Measurements from ENCODE around the gene OR6K2.
"Not testable (repeated sequence)": the region's sequence is repeated elsewhere in the genome, so short reads cannot be mapped to it uniquely, and the experiment has no call there.

The OR6K2 gene

DNA sequence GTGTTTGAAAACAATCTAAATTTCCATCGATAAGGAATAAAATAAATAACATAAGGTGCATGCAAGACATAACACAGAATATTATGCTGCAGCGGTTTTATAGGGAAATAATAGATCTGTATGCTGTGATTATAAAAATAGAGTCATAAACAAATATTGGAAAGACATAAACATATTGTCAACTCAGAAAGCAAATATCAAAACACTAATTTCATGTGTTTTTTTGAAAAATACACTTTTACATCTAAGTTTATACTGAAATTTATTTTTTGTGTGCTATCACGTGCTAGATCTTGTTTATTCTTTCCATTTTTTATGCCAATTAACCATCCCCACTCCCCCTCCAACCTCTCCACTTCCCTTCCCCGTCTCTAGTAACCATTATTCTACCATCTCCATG, 10.6 kb upstream of the OR6K2 start:
- Histone ChIP-seq H3K27ac (ENCODE audit: low read depth, low read length) (no peak overlapping the region), H3K4me3 (ENCODE audit: low read depth in 1 of 2, low read length in 2 of 2) (no peak overlapping the region), H3K9me3 (ENCODE audit: low read length) (no peaks in the 10 kb centered on the region), H3K27me3 (ENCODE audit: control insufficient read depth in 1 of 2, insufficient read depth in 2 of 2, low read length in 2 of 2) (no peaks in the 10 kb centered on the region), H3K36me3 (ENCODE audit: insufficient read depth, low read length) (no peaks in the 10 kb centered on the region), H3K9ac (ENCODE audit: low read length) (no peak overlapping the region), H3K4me1 (ENCODE audit: insufficient read depth, low read length) (no peaks in the 10 kb centered on the region)

DNA sequence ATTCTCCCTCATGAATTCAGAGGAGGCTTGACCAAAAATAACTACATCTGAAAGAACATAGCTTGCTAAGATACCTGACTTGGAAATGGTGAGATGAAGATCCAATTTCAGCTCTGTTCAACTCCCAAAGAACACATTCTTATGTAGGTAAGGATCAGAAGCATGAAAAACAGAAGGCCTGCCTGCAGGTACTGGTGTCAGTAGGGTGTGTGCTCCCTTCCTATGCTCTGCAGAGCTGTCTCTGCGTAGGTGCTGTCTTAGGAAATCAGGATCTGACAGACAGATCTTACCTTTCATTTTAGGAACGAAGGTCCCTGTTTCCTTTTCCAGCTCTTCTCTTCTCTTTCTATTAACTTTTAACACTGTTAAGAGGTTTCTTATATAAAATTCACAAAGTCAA, 5.6 kb upstream of the OR6K2 start:
- Histone ChIP-seq H3K4me3 (ENCODE audit: low read depth in 1 of 2, low read length in 2 of 2) (no peak overlapping the region), H3K27ac (ENCODE audit: low read depth, low read length) (no peak overlapping the region), H3K27me3 (ENCODE audit: control insufficient read depth in 1 of 2, insufficient read depth in 2 of 2, low read length in 2 of 2) (no peaks in the 10 kb centered on the region), H3K36me3 (ENCODE audit: insufficient read depth, low read length) (no peaks in the 10 kb centered on the region), H3K9ac (ENCODE audit: low read length) (no peak overlapping the region), H3K9me3 (ENCODE audit: low read length) (no peaks in the 10 kb centered on the region), H3K4me1 (ENCODE audit: insufficient read depth, low read length) (no peaks in the 10 kb centered on the region)

DNA sequence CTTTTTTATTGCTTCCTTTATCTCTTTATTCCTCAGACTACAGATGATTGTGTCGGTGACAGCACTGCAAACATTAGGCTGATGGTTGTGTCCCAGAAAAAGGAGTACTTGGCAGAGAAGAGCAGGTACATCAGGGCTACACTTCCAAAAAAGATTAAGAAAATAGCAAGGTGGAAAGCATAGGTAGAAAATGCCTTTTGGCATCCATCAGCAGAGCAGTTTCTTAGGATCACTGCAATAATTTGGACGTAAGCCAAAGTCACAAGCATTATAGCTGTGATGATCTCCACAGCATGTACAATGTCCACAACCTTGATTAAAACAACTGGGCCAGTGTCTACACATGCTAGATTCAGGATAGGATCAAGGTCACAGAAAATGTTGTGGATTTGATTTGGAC, 5.9 kb downstream of the OR6K2 start:
- Histone ChIP-seq H3K27me3 (ENCODE audit: control insufficient read depth in 1 of 2, insufficient read depth in 2 of 2, low read length in 2 of 2) (no peaks in the 10 kb centered on the region), H3K4me1 (ENCODE audit: insufficient read depth, low read length) (no peaks in the 10 kb centered on the region), H3K4me3 (ENCODE audit: low read depth in 1 of 2, low read length in 2 of 2) (no peak overlapping the region), H3K9me3 (ENCODE audit: low read length) (no peaks in the 10 kb centered on the region), H3K9ac (ENCODE audit: low read length) (no peak overlapping the region), H3K27ac (ENCODE audit: low read depth, low read length) (no peak overlapping the region), H3K36me3 (ENCODE audit: insufficient read depth, low read length) (no peaks in the 10 kb centered on the region)

DNA sequence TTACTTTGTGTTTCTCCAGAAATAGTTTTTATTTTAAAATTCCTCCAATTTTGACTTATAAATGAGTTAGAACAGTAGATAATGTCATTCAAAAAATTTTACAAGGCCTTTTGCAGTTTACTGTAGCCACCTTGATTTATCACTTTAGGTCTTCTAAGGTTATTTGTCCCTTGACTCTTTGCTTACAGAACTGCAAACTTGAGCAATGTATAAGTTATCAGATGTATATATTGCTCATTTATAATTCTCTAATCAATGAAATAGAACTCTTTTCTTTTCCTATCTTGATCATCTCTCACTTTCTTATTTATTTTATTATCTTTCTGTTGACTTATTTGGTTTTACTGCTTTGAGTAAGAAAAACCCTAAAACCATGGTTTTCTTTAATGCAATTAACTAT, 8.1 kb downstream of the OR6K2 start:
- Histone ChIP-seq H3K27ac (ENCODE audit: low read depth, low read length) (no peak overlapping the region), H3K36me3 (ENCODE audit: insufficient read depth, low read length) (no peaks in the 10 kb centered on the region), H3K4me1 (ENCODE audit: insufficient read depth, low read length) (no peaks in the 10 kb centered on the region), H3K9ac (ENCODE audit: low read length) (no peak overlapping the region), H3K27me3 (ENCODE audit: control insufficient read depth in 1 of 2, insufficient read depth in 2 of 2, low read length in 2 of 2) (no peaks in the 10 kb centered on the region), H3K9me3 (ENCODE audit: low read length) (no peaks in the 10 kb centered on the region), H3K4me3 (ENCODE audit: low read depth in 1 of 2, low read length in 2 of 2) (no peak overlapping the region)

DNA sequence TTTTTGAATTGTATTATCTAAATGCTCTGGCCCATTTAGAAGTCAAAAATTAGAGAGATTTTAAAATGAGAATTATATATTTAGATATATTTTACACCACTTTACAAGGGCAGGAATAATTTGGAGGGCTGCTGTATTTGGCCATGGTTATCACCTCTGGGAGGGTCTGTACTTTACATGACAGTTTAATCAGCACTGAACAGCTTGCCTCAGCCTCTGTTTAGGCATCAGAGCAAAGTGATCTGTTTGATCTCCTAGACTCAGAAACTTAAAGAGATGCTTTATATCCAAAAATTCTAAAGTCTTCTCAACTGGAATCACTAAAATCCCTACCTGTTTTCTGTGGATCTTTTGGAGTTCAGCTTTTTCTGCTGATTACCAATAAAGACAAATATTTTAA, 8.5 kb downstream of the OR6K2 start:
- Histone ChIP-seq H3K4me3 (ENCODE audit: low read depth in 1 of 2, low read length in 2 of 2) (no peak overlapping the region), H3K9me3 (ENCODE audit: low read length) (no peaks in the 10 kb centered on the region), H3K9ac (ENCODE audit: low read length) (no peak overlapping the region), H3K4me1 (ENCODE audit: insufficient read depth, low read length) (no peaks in the 10 kb centered on the region), H3K27ac (ENCODE audit: low read depth, low read length) (no peak overlapping the region), H3K27me3 (ENCODE audit: control insufficient read depth in 1 of 2, insufficient read depth in 2 of 2, low read length in 2 of 2) (no peaks in the 10 kb centered on the region), H3K36me3 (ENCODE audit: insufficient read depth, low read length) (no peaks in the 10 kb centered on the region)

DNA sequence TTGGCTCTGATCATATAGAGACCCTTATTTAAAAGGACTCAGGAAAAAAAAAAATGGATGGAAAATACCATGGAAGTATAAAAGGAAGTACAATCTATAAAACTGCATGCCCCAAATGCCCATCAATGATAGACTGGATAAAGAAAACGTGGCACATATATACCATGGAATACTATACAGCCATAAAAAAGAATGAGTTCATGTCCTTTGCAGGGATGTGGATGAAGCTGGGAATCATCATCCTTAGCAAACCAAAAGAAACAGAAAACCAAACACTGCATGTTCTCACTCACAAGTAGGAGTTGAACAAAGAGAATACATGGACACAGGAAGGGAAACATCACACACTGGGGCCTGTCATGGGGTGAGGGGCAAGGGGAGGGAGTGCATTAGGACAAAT, 9.3 kb downstream of the OR6K2 start:
- H3K27me3 ChIP-seq (ENCODE audit: control insufficient read depth in 1 of 2, insufficient read depth in 2 of 2, low read length in 2 of 2); H3K27ac ChIP-seq (ENCODE audit: low read depth, low read length); H3K4me3 ChIP-seq (ENCODE audit: low read depth in 1 of 2, low read length in 2 of 2): not testable (repeated sequence)

DNA sequence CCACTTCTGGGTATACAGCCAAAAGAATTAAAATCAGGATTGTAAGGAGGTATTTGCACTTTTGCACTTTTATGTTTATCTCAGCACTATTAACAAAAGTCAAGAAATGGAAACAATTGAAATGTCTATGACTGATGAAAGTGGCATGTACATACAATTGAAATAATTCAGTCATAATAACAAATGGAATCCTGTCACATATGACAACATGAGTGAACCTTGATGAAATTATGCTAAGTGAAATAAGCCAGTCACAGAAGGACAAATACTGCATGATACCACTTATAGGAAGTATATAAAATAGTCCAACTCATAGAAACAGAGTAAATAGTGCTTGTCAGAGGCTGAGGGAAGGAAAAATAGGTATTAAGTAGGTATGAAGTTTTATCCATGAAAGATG, 10.6 kb downstream of the OR6K2 start:
- H3K27me3 ChIP-seq (ENCODE audit: control insufficient read depth in 1 of 2, insufficient read depth in 2 of 2, low read length in 2 of 2): no peaks in the 10 kb centered on the region
- no peak overlapping the region for H3K9ac ChIP-seq (ENCODE audit: low read length)
- no peak overlapping the region for H3K27ac ChIP-seq (ENCODE audit: low read depth, low read length)
- H3K9me3 ChIP-seq (ENCODE audit: low read length): no peaks in the 10 kb centered on the region
- H3K36me3 ChIP-seq (ENCODE audit: insufficient read depth, low read length): no peaks in the 10 kb centered on the region
- no peak overlapping the region for H3K4me3 ChIP-seq (ENCODE audit: low read depth in 1 of 2, low read length in 2 of 2)
- H3K4me1 ChIP-seq (ENCODE audit: insufficient read depth, low read length): no peaks in the 10 kb centered on the region

More for the DNA sequence above, 9.3 kb downstream of the OR6K2 start:
- H3K4me1 ChIP-seq (ENCODE audit: insufficient read depth, low read length); H3K9ac ChIP-seq (ENCODE audit: low read length); H3K36me3 ChIP-seq (ENCODE audit: insufficient read depth, low read length); H3K9me3 ChIP-seq (ENCODE audit: low read length): not testable (repeated sequence)

DNA sequence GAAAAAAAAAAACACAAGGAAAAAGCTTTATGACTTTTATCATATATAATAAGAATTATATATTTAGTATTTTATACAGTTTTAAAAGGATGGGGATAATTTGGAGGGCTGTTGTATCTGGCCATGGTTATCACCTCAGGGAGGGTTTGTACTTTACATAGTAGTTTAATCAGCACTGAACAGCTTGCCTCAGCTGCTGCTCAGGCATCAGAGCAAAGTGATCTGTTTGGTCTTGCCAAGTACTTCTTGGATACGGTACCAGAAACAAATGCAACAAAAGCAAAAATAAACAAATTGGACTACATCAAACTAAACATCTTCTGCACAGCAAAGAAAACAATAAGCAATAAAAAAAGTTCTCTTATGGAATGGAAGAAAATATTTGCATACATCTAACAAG, 11.3 kb downstream of the OR6K2 start:
- H3K36me3 ChIP-seq (ENCODE audit: insufficient read depth, low read length): no peaks in the 10 kb centered on the region
- H3K27me3 ChIP-seq (ENCODE audit: control insufficient read depth in 1 of 2, insufficient read depth in 2 of 2, low read length in 2 of 2): no peaks in the 10 kb centered on the region

DNA sequence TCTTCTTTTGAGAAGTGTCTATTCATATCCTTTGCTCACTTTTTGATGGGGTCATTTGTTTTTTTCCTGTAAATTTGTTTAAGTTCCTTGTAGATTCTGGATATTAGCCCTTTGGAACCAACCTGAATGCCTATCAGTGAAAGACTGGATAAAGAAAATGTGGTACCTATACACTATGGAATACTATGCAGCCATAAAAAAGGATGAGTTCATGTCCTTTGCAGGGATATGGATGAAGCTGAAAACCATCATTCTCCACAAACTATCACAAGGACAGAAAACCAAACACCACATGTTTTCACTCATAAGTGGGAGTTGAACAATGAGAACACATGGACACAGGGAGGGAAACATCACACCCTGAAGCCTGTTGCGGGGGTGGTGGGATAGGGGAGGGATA, 12.1 kb downstream of the OR6K2 start:
- not testable (repeated sequence) for H3K9ac ChIP-seq (ENCODE audit: low read length); H3K27ac ChIP-seq (ENCODE audit: low read depth, low read length); H3K27me3 ChIP-seq (ENCODE audit: control insufficient read depth in 1 of 2, insufficient read depth in 2 of 2, low read length in 2 of 2); H3K4me1 ChIP-seq (ENCODE audit: insufficient read depth, low read length); H3K36me3 ChIP-seq (ENCODE audit: insufficient read depth, low read length); H3K9me3 ChIP-seq (ENCODE audit: low read length); H3K4me3 ChIP-seq (ENCODE audit: low read depth in 1 of 2, low read length in 2 of 2)

More for the DNA sequence above, 11.3 kb downstream of the OR6K2 start:
- Histone ChIP-seq H3K4me3 (ENCODE audit: low read depth in 1 of 2, low read length in 2 of 2) (no peak overlapping the region), H3K9me3 (ENCODE audit: low read length) (no peaks in the 10 kb centered on the region), H3K9ac (ENCODE audit: low read length) (no peak overlapping the region), H3K27ac (ENCODE audit: low read depth, low read length) (no peak overlapping the region), H3K4me1 (ENCODE audit: insufficient read depth, low read length) (no peaks in the 10 kb centered on the region)

DNA sequence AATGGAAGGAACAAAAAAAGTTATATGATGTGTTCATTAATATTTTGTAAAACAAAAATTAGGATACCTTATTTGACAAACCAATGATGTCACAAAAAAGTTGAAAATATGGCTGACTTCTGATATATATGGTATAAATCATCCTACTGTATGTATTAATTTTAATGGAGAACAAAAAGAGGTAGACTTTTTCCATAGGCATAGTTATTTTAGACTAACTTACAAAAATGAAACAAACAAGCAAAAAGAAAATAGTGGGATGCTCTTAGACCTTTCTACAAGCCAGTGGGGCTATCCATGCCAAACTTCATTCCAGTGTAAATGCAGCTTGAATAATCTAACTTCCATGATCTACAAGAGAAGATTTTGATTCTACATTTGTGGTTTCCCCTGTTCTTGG, 13.4 kb downstream of the OR6K2 start:
- H3K9ac ChIP-seq (ENCODE audit: low read length): no peak overlapping the region
- H3K27ac ChIP-seq (ENCODE audit: low read depth, low read length): no peak overlapping the region
- H3K9me3 ChIP-seq (ENCODE audit: low read length): no peaks in the 10 kb centered on the region
- no peaks in the 10 kb centered on the region for H3K27me3 ChIP-seq (ENCODE audit: control insufficient read depth in 1 of 2, insufficient read depth in 2 of 2, low read length in 2 of 2)
- H3K4me3 ChIP-seq (ENCODE audit: low read depth in 1 of 2, low read length in 2 of 2): no peak overlapping the region
- no peaks in the 10 kb centered on the region for H3K4me1 ChIP-seq (ENCODE audit: insufficient read depth, low read length)
- H3K36me3 ChIP-seq (ENCODE audit: insufficient read depth, low read length): no peaks in the 10 kb centered on the region

DNA sequence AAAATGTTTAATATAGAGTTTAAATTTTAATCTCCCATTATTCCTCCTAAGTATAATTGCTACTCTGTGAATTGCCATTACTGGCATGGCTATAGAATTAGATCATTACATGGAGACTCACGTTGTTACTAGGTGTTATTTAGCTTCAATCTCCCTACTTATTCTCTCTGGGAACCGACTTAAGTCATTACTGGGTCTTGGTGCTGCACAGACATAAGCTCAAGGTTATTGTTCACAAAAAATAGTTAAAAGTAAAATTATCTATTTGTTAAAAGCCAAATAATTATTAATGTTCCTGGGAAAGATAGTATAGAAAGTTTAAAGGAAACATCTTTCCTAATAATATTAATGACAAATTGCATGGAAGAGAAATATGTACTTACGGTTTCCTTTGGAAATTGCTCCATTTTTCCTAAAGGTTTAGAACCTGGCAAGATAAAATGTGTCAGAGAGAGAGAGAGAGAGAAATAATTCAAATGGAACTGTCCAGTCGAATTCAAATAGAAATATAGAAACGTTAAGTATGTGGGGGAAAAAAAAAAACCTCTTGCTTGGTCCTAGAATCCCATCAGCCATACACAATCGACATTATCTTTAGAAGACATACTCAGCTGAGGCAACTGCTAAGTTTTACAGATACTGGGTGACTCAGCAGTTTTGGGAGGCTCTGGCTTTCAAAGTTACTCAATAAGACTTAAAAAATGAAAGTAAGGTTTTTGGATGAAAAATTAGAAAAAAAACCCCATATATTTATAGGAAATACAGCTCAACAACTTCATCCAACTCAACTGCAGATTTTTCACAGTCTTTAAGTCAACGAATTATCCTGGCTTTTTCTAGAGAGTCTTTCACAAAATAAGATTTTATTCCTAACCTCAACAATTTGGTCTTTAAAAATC, 14.1 kb downstream of the OR6K2 start, which contains the start of gene SPTA1:
Gene SPTA1, minus strand, starts transcription at position 605 of the 899 bp plus-strand sequence. Its CDS starts 198 bp downstream, at position 407.
- no peaks in the 10 kb centered on the region for H3K9me3 ChIP-seq (ENCODE audit: low read length)
- H3K4me3 ChIP-seq (ENCODE audit: low read depth in 1 of 2, low read length in 2 of 2): no peak within 1 kb of the TSS
- no peak within 1 kb of the TSS for H3K27ac ChIP-seq (ENCODE audit: low read depth, low read length)
- no peaks in the 10 kb centered on the region for H3K27me3 ChIP-seq (ENCODE audit: control insufficient read depth in 1 of 2, insufficient read depth in 2 of 2, low read length in 2 of 2)
- H3K9ac ChIP-seq (ENCODE audit: low read length): no peak within 1 kb of the TSS
- no peaks in the 10 kb centered on the region for H3K4me1 ChIP-seq (ENCODE audit: insufficient read depth, low read length)
- H3K36me3 ChIP-seq (ENCODE audit: insufficient read depth, low read length): no peaks in the 10 kb centered on the region

DNA sequence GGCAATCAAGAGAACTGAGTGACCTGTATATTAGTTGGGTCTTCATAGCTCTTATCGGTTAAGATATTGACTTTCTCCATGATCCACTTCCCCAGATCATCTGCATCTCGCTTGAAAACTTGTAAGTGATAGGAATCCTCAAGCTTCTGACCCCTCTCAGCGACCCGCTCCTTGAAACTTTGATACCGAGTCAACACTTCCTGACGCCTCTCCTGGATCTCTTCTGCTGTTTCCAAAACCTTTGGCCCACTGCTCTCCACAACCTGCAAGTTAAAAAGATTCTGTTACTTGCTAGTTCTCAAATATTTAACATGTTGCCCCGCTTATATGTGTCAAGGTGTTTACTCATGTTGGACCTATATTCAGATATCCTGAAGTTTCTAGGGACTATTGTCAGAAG, 15.4 kb downstream of the OR6K2 start:
- Histone ChIP-seq H3K9me3 (ENCODE audit: low read length) (no peaks in the 10 kb centered on the region), H3K36me3 (ENCODE audit: insufficient read depth, low read length) (no peaks in the 10 kb centered on the region), H3K4me1 (ENCODE audit: insufficient read depth, low read length) (no peaks in the 10 kb centered on the region), H3K9ac (ENCODE audit: low read length) (no peak overlapping the region), H3K27ac (ENCODE audit: low read depth, low read length) (no peak overlapping the region), H3K4me3 (ENCODE audit: low read depth in 1 of 2, low read length in 2 of 2) (no peak overlapping the region), H3K27me3 (ENCODE audit: control insufficient read depth in 1 of 2, insufficient read depth in 2 of 2, low read length in 2 of 2) (no peaks in the 10 kb centered on the region)

Measured in muscle layer of colon (tissue), 2 donors.